Activated CD8-positive, alpha-beta memory T cell treated with anti-CD3 and anti-CD28 coated beads, Interleukin-2, amount 10 ng/mL, durations not matched to agents 7 days and 5 days (primary cell): ENCODE measurements around the gene SNX15. TPM values are rescaled to one million over a fixed set of nuclear protein-coding genes. Genes with fewer than 3 reads are reported as not detected.
"Not testable (repeated sequence)": the region's sequence is repeated elsewhere in the genome, so short reads cannot be mapped to it uniquely, and the experiment has no call there.

Source experiments
- ATAC-seq: fragments of 150-1000 bp; cut with Tn5 transposase; one replicate; pipeline ENCODE4 v1.10.0; 2021; ENCODE audit warnings: moderate library complexity
- CTCF ChIA-PET: fragments of 350-600 bp; sonication (Branson Sonifier 250); formaldehyde crosslinking; loops from one replicate; lab custom pipeline; 2021; ENCODE audit warnings: antibody characterized with exemption; lab: Charles Lee
- DNase-seq: peaks from one replicate; pipeline ENCODE4 v3.0.0-alpha.2; 2020
- H3K27ac Mint-ChIP-seq: one replicate; pipeline ENCODE4 v1.8.0; 2021; ENCODE audit warnings: mild to moderate bottlenecking, mixed read lengths
- H3K27me3 Mint-ChIP-seq: one replicate; pipeline ENCODE4 v1.8.0; 2021; ENCODE audit warnings: mixed read lengths
- H3K36me3 Mint-ChIP-seq: one replicate; pipeline ENCODE4 v1.8.0; 2021; ENCODE audit warnings: mild to moderate bottlenecking, mixed read lengths
- H3K4me1 Mint-ChIP-seq: one replicate; pipeline ENCODE4 v1.8.0; 2021; ENCODE audit warnings: mixed read lengths
- H3K4me3 Mint-ChIP-seq: one replicate; pipeline ENCODE4 v1.8.0; 2021; ENCODE audit warnings: mild to moderate bottlenecking, moderate library complexity, mixed read lengths
- H3K9me3 Mint-ChIP-seq: one replicate; pipeline ENCODE4 v1.8.0; 2022; ENCODE audit warnings: low read depth, mixed read lengths
- total RNA-seq, 2 experiments: library from RNA; stranded (reverse); gene quantifications; one replicate each; pipeline ENCODE4 v1.2.3, GENCODE V29; 2021

SNX15 gene
- total RNA-seq, 2 experiments from 2014 or later: 18.9 to 29.2 TPM

GRCh38 chr11:65021509-65021908, 5.7 kb upstream of the SNX15 start:
- H3K4me1 Mint-ChIP-seq: peaks cover 30% of the 10 kb centered on the region
- CTCF ChIA-PET: interaction anchor here (0.6 to 1.6 kb wide), 4 partner anchors 8 to 204 kb away, joined by 3 to 8 read pairs (median 4); partner anchors contain the start of gene ARL2

GRCh38 chr11:65023502-65023901, 3.7 kb upstream of the SNX15 start:
- ATAC-seq, H3K4me3 Mint-ChIP-seq, DNase-seq, H3K27ac Mint-ChIP-seq, H3K36me3 Mint-ChIP-seq, H3K9me3 Mint-ChIP-seq, H3K27me3 Mint-ChIP-seq: not testable (repeated sequence)
- CTCF ChIA-PET: interaction anchor here (1.0 to 6.8 kb wide), 2 partner anchors 10 to 94 kb away, joined by 3 to 81 read pairs; partner anchors contain the start of genes ARL2 and ZNHIT2
- peaks cover 39% of the 10 kb centered on the region for H3K4me1 Mint-ChIP-seq

More at GRCh38 chr11:65021509-65021908, 5.7 kb upstream of the SNX15 start:
- ATAC-seq: no peak
- Mint-ChIP-seq H3K9me3 (no peaks in the 10 kb centered on the region), H3K27ac (no peak overlapping the region), H3K4me3 (no peak overlapping the region), H3K27me3 (no peaks in the 10 kb centered on the region), H3K36me3 (peaks cover 16% of the 10 kb centered on the region)
- DNase-seq: no peak

GRCh38 chr11:65026810-65027209, 429 bp upstream of the SNX15 start:
- CTCF ChIA-PET: interaction anchor here (0.7 to 6.8 kb wide), 6 partner anchors 9 to 90 kb away, joined by 3 to 81 read pairs (median 4); partner anchors contain the start of genes ARL2 and ZNHIT2
- H3K4me3 Mint-ChIP-seq: peak overlapping the region; percentile 69
- ATAC-seq (no peak), DNase-seq (no peak)
- H3K36me3 Mint-ChIP-seq: peaks cover 3% of the 10 kb centered on the region
- H3K27me3 Mint-ChIP-seq: no peaks in the 10 kb centered on the region
- H3K9me3 Mint-ChIP-seq: no peaks in the 10 kb centered on the region
- peak overlapping the region; percentile 86 for H3K27ac Mint-ChIP-seq
- peaks cover 27% of the 10 kb centered on the region for H3K4me1 Mint-ChIP-seq

GRCh38 chr11:65032216-65032615, 5.0 kb downstream of the SNX15 start:
- no peaks in the 10 kb centered on the region for H3K36me3 Mint-ChIP-seq
- no peaks in the 10 kb centered on the region for H3K9me3 Mint-ChIP-seq
- no peak overlapping the region for H3K4me3 Mint-ChIP-seq
- no peak overlapping the region for H3K27ac Mint-ChIP-seq
- CTCF ChIA-PET: interaction anchor here (0.6 to 1.9 kb wide), 5 partner anchors 8 to 188 kb away, joined by 3 to 6 read pairs (median 3); partner anchors contain the start of genes ARL2 and SAC3D1
- no peak for ATAC-seq
- no peak for DNase-seq
- no peaks in the 10 kb centered on the region for H3K27me3 Mint-ChIP-seq
- H3K4me1 Mint-ChIP-seq: peaks cover 13% of the 10 kb centered on the region

- Mint-ChIP-seq H3K27ac (no peak overlapping the region), H3K9me3 (no peaks in the 10 kb centered on the region), H3K27me3 (no peaks in the 10 kb centered on the region), H3K4me1 (peaks cover under 1% of the 10 kb centered on the region), H3K36me3 (no peaks in the 10 kb centered on the region), H3K4me3 (no peak overlapping the region)
- DNase-seq (no peak), ATAC-seq (no peak)
- CTCF ChIA-PET: interaction anchor here (1.9 kb wide), 1 partner anchor 76 kb away, joined by 6 read pairs; no protein-coding TSS in a partner anchor
Measured at GRCh38 chr11:65034423-65034822, 7.2 kb downstream of the SNX15 start.

- no peak overlapping the region for H3K27ac Mint-ChIP-seq
- no peaks in the 10 kb centered on the region for H3K9me3 Mint-ChIP-seq
- CTCF ChIA-PET: interaction anchor here (1.0 kb wide), 1 partner anchor 21 kb away, joined by 5 read pairs; the partner anchor contains the start of gene ARL2
- no peak for ATAC-seq
- DNase-seq: no peak
- no peaks in the 10 kb centered on the region for H3K36me3 Mint-ChIP-seq
- H3K4me3 Mint-ChIP-seq: no peak overlapping the region
- H3K4me1 Mint-ChIP-seq: peaks cover 8% of the 10 kb centered on the region
- no peaks in the 10 kb centered on the region for H3K27me3 Mint-ChIP-seq
Measured at GRCh38 chr11:65035579-65035978, 8.3 kb downstream of the SNX15 start.

GRCh38 chr11:65036931-65037330, 9.7 kb downstream of the SNX15 start:
- CTCF ChIA-PET: interaction anchor here (1.2 to 2.3 kb wide), 2 partner anchors 9 to 23 kb away, joined by 5 to 10 read pairs; partner anchors contain the start of gene ARL2
- no peaks in the 10 kb centered on the region for H3K27me3 Mint-ChIP-seq
- no peak for DNase-seq
- H3K4me3 Mint-ChIP-seq: no peak overlapping the region
- H3K4me1 Mint-ChIP-seq: peaks cover 10% of the 10 kb centered on the region
- no peaks in the 10 kb centered on the region for H3K9me3 Mint-ChIP-seq
- ATAC-seq: no peak
- no peaks in the 10 kb centered on the region for H3K36me3 Mint-ChIP-seq
- H3K27ac Mint-ChIP-seq: no peak overlapping the region

- CTCF ChIA-PET: interaction anchor here (0.6 to 3.8 kb wide), 14 partner anchors 8 to 276 kb away, joined by 3 to 32 read pairs (median 3); partner anchors contain the start of genes ARL2, FAU, MRPL49 and PPP2R5B
- H3K4me3 Mint-ChIP-seq: peak overlapping the region; percentile 84
- peak overlapping the region; percentile 97 for H3K27ac Mint-ChIP-seq
- peaks cover 32% of the 10 kb centered on the region for H3K4me1 Mint-ChIP-seq
- no peak for DNase-seq
- H3K27me3 Mint-ChIP-seq: no peaks in the 10 kb centered on the region
- no peaks in the 10 kb centered on the region for H3K9me3 Mint-ChIP-seq
- ATAC-seq: no peak
- peaks cover 12% of the 10 kb centered on the region for H3K36me3 Mint-ChIP-seq
Measured at GRCh38 chr11:65040520-65040846, 13.2 kb downstream of the SNX15 start.

- peak; percentile 98 for DNase-seq
- Mint-ChIP-seq H3K36me3 (peaks cover 12% of the 10 kb centered on the region), H3K4me3 (peak within 1 kb of the TSS; percentile 84), H3K27me3 (no peaks in the 10 kb centered on the region), H3K9me3 (no peaks in the 10 kb centered on the region), H3K4me1 (peaks cover 34% of the 10 kb centered on the region), H3K27ac (peak within 1 kb of the TSS; percentile 97)
- CTCF ChIA-PET: interaction anchor here (1.1 to 3.8 kb wide), 10 partner anchors 9 to 178 kb away, joined by 3 to 32 read pairs (median 4); partner anchors contain the start of genes ARL2, FAU, MRPL49 and PPP2R5B
- peak; percentile 95 for ATAC-seq
Measured at GRCh38 chr11:65040847-65041622, 13.8 kb downstream of the SNX15 start, which contains the start of gene SAC3D1. Gene SAC3D1, plus strand, starts transcription at chr11:65041210. Its CDS starts 83 bp downstream, at chr11:65041293.

GRCh38 chr11:65042891-65043290, 15.7 kb downstream of the SNX15 start:
- DNase-seq (no peak), ATAC-seq (no peak)
- CTCF ChIA-PET: interaction anchor here (0.7 to 3.8 kb wide), 3 partner anchors 29 to 232 kb away, joined by 3 to 32 read pairs (median 4); partner anchors contain the start of gene ARL2
- no peaks in the 10 kb centered on the region for H3K27me3 Mint-ChIP-seq
- no peak overlapping the region for H3K27ac Mint-ChIP-seq
- H3K36me3 Mint-ChIP-seq: peaks cover 13% of the 10 kb centered on the region
- peak overlapping the region; percentile 84 for H3K4me3 Mint-ChIP-seq
- H3K9me3 Mint-ChIP-seq: no peaks in the 10 kb centered on the region
- peaks cover 52% of the 10 kb centered on the region for H3K4me1 Mint-ChIP-seq

GRCh38 chr11:65043881-65044501, 16.8 kb downstream of the SNX15 start:
- ATAC-seq: no peak
- Mint-ChIP-seq H3K4me1 (peaks cover 55% of the 10 kb centered on the region), H3K9me3 (no peaks in the 10 kb centered on the region), H3K27ac (no peak overlapping the region), H3K4me3 (no peak overlapping the region), H3K27me3 (no peaks in the 10 kb centered on the region), H3K36me3 (peaks cover 13% of the 10 kb centered on the region)
- no peak for DNase-seq
- CTCF ChIA-PET: no interaction called here

- Mint-ChIP-seq H3K27ac (no peak overlapping the region), H3K4me1 (peaks cover 48% of the 10 kb centered on the region), H3K4me3 (no peak overlapping the region), H3K36me3 (peaks cover 13% of the 10 kb centered on the region), H3K9me3 (no peaks in the 10 kb centered on the region), H3K27me3 (no peaks in the 10 kb centered on the region)
- no peak for ATAC-seq
- DNase-seq: no peak
- CTCF ChIA-PET: interaction anchor here (1.7 kb wide), 1 partner anchor 32 kb away, joined by 4 read pairs; no protein-coding TSS in a partner anchor
Measured at GRCh38 chr11:65045061-65045460, 17.8 kb downstream of the SNX15 start.

- H3K27me3 Mint-ChIP-seq: no peaks in the 10 kb centered on the region
- H3K36me3 Mint-ChIP-seq: peaks cover 13% of the 10 kb centered on the region
- ATAC-seq: no peak
- no peak overlapping the region for H3K4me3 Mint-ChIP-seq
- H3K27ac Mint-ChIP-seq: no peak overlapping the region
- H3K9me3 Mint-ChIP-seq: no peaks in the 10 kb centered on the region
- no peak for DNase-seq
- peaks cover 46% of the 10 kb centered on the region for H3K4me1 Mint-ChIP-seq
- CTCF ChIA-PET: interaction anchor here (1.3 to 1.7 kb wide), 2 partner anchors 31 to 33 kb away, joined by 4 read pairs; partner anchors contain the start of gene ARL2
Measured at GRCh38 chr11:65045728-65046127, 18.5 kb downstream of the SNX15 start.
